ENCODE results near the gene GBX1.

Gene GBX1

DNA sequence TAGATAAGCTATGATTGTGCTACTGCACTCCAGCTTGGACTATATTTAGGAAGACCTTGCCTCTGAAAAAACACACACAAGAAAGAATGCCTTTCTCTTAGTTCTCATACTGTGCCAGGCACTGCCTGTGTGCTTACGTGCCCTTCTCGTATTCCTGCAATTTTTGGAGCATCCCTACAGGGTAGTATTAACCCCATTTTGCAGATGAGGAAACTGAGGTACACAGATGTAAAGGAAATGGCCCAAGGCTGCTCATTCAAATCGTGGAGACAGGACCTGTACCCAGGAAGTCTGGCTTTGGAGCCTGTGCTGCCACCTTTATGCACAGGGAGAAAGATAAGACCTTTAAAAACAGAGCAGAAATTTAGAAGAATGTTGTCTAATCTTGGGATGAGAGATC lies 64.5 kb downstream of the GBX1 start:
- TF ChIP-seq, protein P1, sequence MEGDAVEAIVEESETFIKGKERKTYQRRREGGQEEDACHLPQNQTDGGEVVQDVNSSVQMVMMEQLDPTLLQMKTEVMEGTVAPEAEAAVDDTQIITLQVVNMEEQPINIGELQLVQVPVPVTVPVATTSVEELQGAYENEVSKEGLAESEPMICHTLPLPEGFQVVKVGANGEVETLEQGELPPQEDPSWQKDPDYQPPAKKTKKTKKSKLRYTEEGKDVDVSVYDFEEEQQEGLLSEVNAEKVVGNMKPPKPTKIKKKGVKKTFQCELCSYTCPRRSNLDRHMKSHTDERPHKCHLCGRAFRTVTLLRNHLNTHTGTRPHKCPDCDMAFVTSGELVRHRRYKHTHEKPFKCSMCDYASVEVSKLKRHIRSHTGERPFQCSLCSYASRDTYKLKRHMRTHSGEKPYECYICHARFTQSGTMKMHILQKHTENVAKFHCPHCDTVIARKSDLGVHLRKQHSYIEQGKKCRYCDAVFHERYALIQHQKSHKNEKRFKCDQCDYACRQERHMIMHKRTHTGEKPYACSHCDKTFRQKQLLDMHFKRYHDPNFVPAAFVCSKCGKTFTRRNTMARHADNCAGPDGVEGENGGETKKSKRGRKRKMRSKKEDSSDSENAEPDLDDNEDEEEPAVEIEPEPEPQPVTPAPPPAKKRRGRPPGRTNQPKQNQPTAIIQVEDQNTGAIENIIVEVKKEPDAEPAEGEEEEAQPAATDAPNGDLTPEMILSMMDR (IDR thresholded peaks at IDR 0.05; ENCODE audit: extremely low read depth, missing control alignments), result no peak
- DNase-seq (ENCODE audit: low spot score), result no peak

DNA sequence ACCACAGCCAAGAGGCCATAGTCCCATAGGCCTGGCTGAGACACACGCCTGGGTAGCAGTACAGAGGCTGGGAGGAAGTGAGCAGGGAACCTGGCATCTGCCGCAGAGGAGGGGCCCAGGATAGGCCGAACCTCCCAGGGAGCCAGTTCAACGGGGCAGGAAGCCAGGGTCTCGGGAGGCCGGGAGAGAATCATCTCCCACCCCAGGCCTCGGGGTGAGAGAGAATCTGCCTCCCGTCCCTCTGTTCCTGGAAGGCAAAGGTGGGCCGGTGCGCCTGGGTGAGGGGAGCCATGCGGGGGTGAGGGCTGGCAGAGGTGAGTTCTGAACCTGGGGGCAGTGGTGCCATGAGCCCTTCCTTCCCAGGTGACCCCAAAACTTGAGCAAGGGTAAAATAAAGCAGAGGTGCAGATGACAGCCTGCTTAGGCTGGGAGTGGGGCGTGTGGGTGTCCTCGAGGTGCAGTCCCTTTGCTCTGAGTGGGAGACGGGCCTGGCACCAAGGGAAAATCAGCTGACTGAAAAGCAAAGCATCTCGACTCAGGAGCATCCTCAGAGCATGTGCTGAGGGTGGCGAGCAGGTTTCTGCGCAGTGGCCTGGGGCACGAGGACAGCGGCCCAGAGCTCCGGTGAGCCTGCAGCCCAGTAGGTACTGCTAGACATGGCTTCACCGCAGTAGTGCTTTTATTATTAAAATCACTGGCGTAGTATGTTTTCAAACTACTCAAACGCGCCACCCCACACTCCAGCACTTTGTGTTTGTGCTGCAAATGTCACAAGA lies 65.7 kb downstream of the GBX1 start:
- no peak for DNase-seq (ENCODE audit: low spot score)
- TF ChIP-seq, protein P1 (IDR thresholded peaks at IDR 0.05; ENCODE audit: extremely low read depth, missing control alignments), result no peak

GRCh38 chr7:151100921-151101320 lies 66.6 kb downstream of the GBX1 start:
- TF ChIP-seq, protein P1 (IDR thresholded peaks at IDR 0.05; ENCODE audit: extremely low read depth, missing control alignments), result no peak

GRCh38 chr7:151099486-151100211 lies 67.8 kb downstream of the GBX1 start:
- TF ChIP-seq, protein P1 (IDR thresholded peaks at IDR 0.05; ENCODE audit: extremely low read depth, missing control alignments), result no peak
- DNase-seq (ENCODE audit: low spot score), result no peak

More at GRCh38 chr7:151100921-151101320, 66.6 kb downstream of the GBX1 start:
- DNase-seq (ENCODE audit: low spot score), result no peak

All from GM20000 (cell line).